HG02970 (cell line): ENCODE measurements around the gene RHD.
A peak's percentile ranks its signal among the peaks of the same experiment; 100 is the strongest.
"Not testable (repeated sequence)": the region's sequence is repeated elsewhere in the genome, so short reads cannot be mapped to it uniquely, and the experiment has no call there.

Source experiments
- ATAC-seq: cut with Tn5 transposase; IDR thresholded peaks from one replicate; pipeline ENCODE4 v1.9.1; 2021; ENCODE audit warnings: mild to moderate bottlenecking, moderate library complexity, moderate number of reproducible peaks; ENCODE audit not compliant: unreplicated experiment, low FRiP score

Gene RHD

GRCh38 chr1:25296501-25296900 lies 24.2 kb downstream of the RHD start:
- ATAC-seq = not testable (repeated sequence)

GRCh38 chr1:25300729-25301128 lies 28.4 kb downstream of the RHD start:
- ATAC-seq = not testable (repeated sequence)

GRCh38 chr1:25302330-25302729 lies 30.0 kb downstream of the RHD start:
- ATAC-seq = not testable (repeated sequence)

- not testable (repeated sequence) for ATAC-seq
Measured at GRCh38 chr1:25304936-25305335, 32.6 kb downstream of the RHD start.

- ATAC-seq = not testable (repeated sequence)
Measured at GRCh38 chr1:25308168-25308567, 35.9 kb downstream of the RHD start.

- not testable (repeated sequence) for ATAC-seq
Measured at GRCh38 chr1:25309085-25309484, 36.8 kb downstream of the RHD start.

GRCh38 chr1:25309486-25309885 lies 37.2 kb downstream of the RHD start:
- not testable (repeated sequence) for ATAC-seq

GRCh38 chr1:25312806-25313470 lies 40.6 kb downstream of the RHD start:
- not testable (repeated sequence) for ATAC-seq

- ATAC-seq = not testable (repeated sequence)
Measured at GRCh38 chr1:25320314-25320938, 48.1 kb downstream of the RHD start.

- ATAC-seq = not testable (repeated sequence)
Measured at GRCh38 chr1:25322127-25322526, 49.8 kb downstream of the RHD start.

GRCh38 chr1:25324407-25324806 lies 52.1 kb downstream of the RHD start:
- ATAC-seq = not testable (repeated sequence)

GRCh38 chr1:25327864-25328790 lies 55.8 kb downstream of the RHD start:
- not testable (repeated sequence) for ATAC-seq

- ATAC-seq = not testable (repeated sequence)
Measured at GRCh38 chr1:25328791-25329185, 56.5 kb downstream of the RHD start.

- ATAC-seq = not testable (repeated sequence)
Measured at GRCh38 chr1:25329336-25329735, 57.0 kb downstream of the RHD start.

GRCh38 chr1:25329950-25330349 lies 57.6 kb downstream of the RHD start:
- ATAC-seq = not testable (repeated sequence)

GRCh38 chr1:25336922-25337354 lies 64.6 kb downstream of the RHD start:
- not testable (repeated sequence) for ATAC-seq

GRCh38 chr1:25337483-25338187 lies 65.3 kb downstream of the RHD start:
- ATAC-seq = peak; percentile 39

GRCh38 chr1:25338188-25338981 lies 66.1 kb downstream of the RHD start, which contains the start of gene TMEM50A:
Gene TMEM50A (plus strand): TSS chr1:25338334. CDS start chr1:25340487, 2,153 bp downstream.
- ATAC-seq = peak; percentile 70

- no peak for ATAC-seq
Measured at GRCh38 chr1:25338986-25339385, 66.7 kb downstream of the RHD start.
